Erythroblast (primary cell): ENCODE results near the gene ADA.

Experiments used
- GATA1 ChIP-seq: IDR thresholded peaks from 2 replicates; pipeline ENCODE4 v1.6.1; 2011; ENCODE audit warnings: low read depth, mild to moderate bottlenecking, control low read depth, low read length, moderate library complexity
- POLR2A ChIP-seq: IDR thresholded peaks from 2 replicates; pipeline ENCODE4 v1.6.1; 2011; ENCODE audit warnings: mild to moderate bottlenecking, low read length

GRCh38 chr20:44614525-44614924, 37.0 kb downstream of the ADA start:
- TF ChIP-seq POLR2A (no peak), GATA1 (no peak)
